K562 (cell line): ENCODE data around the gene KMT2E. TPM values are rescaled to one million over a fixed set of nuclear protein-coding genes. Genes with fewer than 3 reads are reported as not detected.
A peak's percentile ranks its signal among the peaks of the same experiment; 100 is the strongest.

Source experiments
- ATAC-seq: fragments of 200-7000 bp; cut with Tn5 transposase; 3 replicates; pipeline ENCODE4 v1.9.1; 2020; ENCODE audit warnings: moderate library complexity
- BruUV-seq: library from RNA; stranded (reverse); fragments of 400-500 nt; replicated peaks from 2 replicates; lab custom pipeline; 2021; lab: Mats Ljungman, UMichigan
- CTCF ChIA-PET: fragments of 300-600 bp; formaldehyde crosslinking; extraction: SDS; loops from one replicate; lab custom pipeline; 2021; ENCODE audit warnings: low intra/inter-chr PET ratio; lab: Yijun Ruan, JAX
- POLR2A ChIA-PET: fragments of 300-600, 350-650 bp; sonication (Branson Sonifier 250); formaldehyde crosslinking; extraction: SDS; loops from one replicate; lab custom pipeline; 2021; ENCODE audit warnings: antibody characterized with exemption, inconsistent platforms; lab: Yijun Ruan, JAX
- DNase-seq, 4 experiments: peaks; one replicate each; pipeline versions ENCODE4 v3.0.0 to v3.0.0-alpha.2; 2011 to 2018; ENCODE audit warnings: low spot score in 3 of 4, mixed read lengths in 3 of 4; ENCODE audit errors: extremely low read depth in 1 of 4
- FAIRE-seq: peaks from 2 replicates; lab custom pipeline; 2011; peaks lifted over from hg19 to GRCh38; lab: Jason Lieb, UNC
- H2AFZ ChIP-seq: 2 replicates; pipeline ENCODE4 v1.6.0; 2011; ENCODE audit warnings: low read depth, low read length, control low read depth, inconsistent platforms
- H3K27ac ChIP-seq: fragments of 200-600 bp; 3 replicates; pipeline ENCODE4 v1.8.0; 2011; ENCODE audit warnings: low read depth, mild to moderate bottlenecking, control low read depth, inconsistent platforms, low read length, moderate library complexity, mixed read lengths; ENCODE audit errors: extremely low read depth
- H3K27me3 ChIP-seq, 2 experiments: fragments of 300-600 bp in 1 of 2; 2 replicates in 1 of 2; 3 replicates in 1 of 2; pipeline versions ENCODE4 v1.6.0 to v1.8.0; 2011; ENCODE audit warnings: inconsistent platforms in 2 of 2, low read length in 2 of 2, mild to moderate bottlenecking in 1 of 2, mixed read lengths in 1 of 2, moderate library complexity in 1 of 2; ENCODE audit not compliant: control insufficient read depth in 2 of 2, insufficient read depth in 2 of 2
- H3K36me3 ChIP-seq: fragments of 300-600 bp; 3 replicates; pipeline ENCODE4 v1.8.0; 2011; ENCODE audit warnings: mild to moderate bottlenecking, low read length, inconsistent platforms; ENCODE audit not compliant: control insufficient read depth, insufficient read depth
- H3K4me1 ChIP-seq, 2 experiments: fragments of 200-600 bp in 1 of 2; replicated peaks in 1 of 2; 2 replicates in 1 of 2; 3 replicates in 1 of 2; pipeline versions ENCODE4 v1.5.1 to v1.8.0; 2011; ENCODE audit warnings: inconsistent platforms in 2 of 2, low read length in 2 of 2, mild to moderate bottlenecking in 1 of 2, mixed read lengths in 1 of 2, moderate library complexity in 1 of 2; ENCODE audit not compliant: control insufficient read depth in 2 of 2, insufficient read depth in 2 of 2
- H3K4me2 ChIP-seq: 2 replicates; pipeline ENCODE4 v1.6.1; 2011; ENCODE audit warnings: low read length, control low read depth, inconsistent platforms, mixed read lengths; ENCODE audit not compliant: insufficient read depth
- H3K4me3 ChIP-seq: fragments of 200-600 bp; sonication (generic), shearing (Covaris generic); 2 replicates; pipeline ENCODE4 v1.5.1; 2016; ENCODE audit warnings: control low read depth, inconsistent platforms
- H3K79me2 ChIP-seq: fragments of 200-600 bp; 3 replicates; pipeline ENCODE4 v1.8.0; 2011; ENCODE audit warnings: low read length, inconsistent platforms; ENCODE audit not compliant: control insufficient read depth, insufficient read depth
- H3K9ac ChIP-seq, 2 experiments: 2 replicates each; pipeline versions ENCODE4 v1.6.0 to v1.6.1; 2011; ENCODE audit warnings: low read depth in 2 of 2, low read length in 2 of 2, control low read depth in 1 of 2, inconsistent platforms in 1 of 2, mild to moderate bottlenecking in 1 of 2, mixed read lengths in 1 of 2; ENCODE audit not compliant: insufficient read depth in 1 of 2
- H3K9me1 ChIP-seq: one replicate; pipeline ENCODE4 v1.6.0; 2011; ENCODE audit warnings: inconsistent platforms, mild to moderate bottlenecking, low read length, moderate library complexity; ENCODE audit not compliant: control insufficient read depth, insufficient read depth
- H3K9me3 ChIP-seq: replicated peaks from 2 replicates; pipeline ENCODE4 v1.5.1; 2011; ENCODE audit warnings: low read depth, low read length, inconsistent platforms; ENCODE audit not compliant: control insufficient read depth, insufficient read depth
- H4K20me1 ChIP-seq: replicated peaks from 2 replicates; pipeline ENCODE4 v1.6.1; 2011; ENCODE audit warnings: low read length, inconsistent platforms, mixed read lengths; ENCODE audit not compliant: control insufficient read depth, insufficient read depth
- BCOR ChIP-seq: fragments of 450-650 bp; IDR thresholded peaks from 2 replicates; pipeline ENCODE4 v1.6.1; 2016
- CBX5 ChIP-seq: IDR thresholded peaks from 2 replicates; pipeline ENCODE4 v1.6.1; 2014; ENCODE audit warnings: low read depth, borderline replicate concordance
- FOXM1 ChIP-seq, 2 experiments: fragments of 450-650 bp in 1 of 2; sonication (generic) in 1 of 2; formaldehyde crosslinking in 1 of 2; IDR thresholded peaks; 2 replicates each; pipeline versions ENCODE4 v1.6.1 to v1.9.0; 2017 to 2022; ENCODE audit warnings: low read depth in 2 of 2, mild to moderate bottlenecking in 2 of 2, missing genetic modification reagents in 1 of 2, moderate library complexity in 1 of 2
- GATA2 ChIP-seq: sonication (generic); formaldehyde crosslinking; IDR thresholded peaks from 2 replicates; pipeline ENCODE4 v1.4.0; 2020; ENCODE audit warnings: mild to moderate bottlenecking, missing genetic modification reagents
- GATAD2B ChIP-seq: fragments of 450-650 bp; IDR thresholded peaks from 2 replicates; pipeline ENCODE4 v1.6.1; 2017; ENCODE audit warnings: mild to moderate bottlenecking, borderline replicate concordance
- HOXB6 ChIP-seq: fragments of 250-450 bp; sonication (Bioruptor Pico); IDR thresholded peaks from 2 replicates; pipeline ENCODE4 v1.5.1; 2022; ENCODE audit warnings: mild to moderate bottlenecking, borderline replicate concordance
- MAFG ChIP-seq: fragments of 450-650 bp; conservative IDR thresholded peaks from 2 replicates; pipeline ENCODE4 v1.6.1; 2016; ENCODE audit warnings: missing genetic modification characterization, missing compliant biosample characterization
- MTA3 ChIP-seq: fragments of 450-650 bp; formaldehyde crosslinking; IDR thresholded peaks from 2 replicates; pipeline ENCODE4 v1.6.1; 2017; ENCODE audit warnings: mild to moderate bottlenecking, borderline replicate concordance
- NFIC ChIP-seq: fragments of 450-650 bp; IDR thresholded peaks from 2 replicates; pipeline ENCODE4 v1.6.1; 2017; ENCODE audit warnings: mild to moderate bottlenecking, inconsistent platforms
- SLC30A9 ChIP-seq: fragments of 250-450 bp; sonication (Bioruptor Pico); IDR thresholded peaks from 2 replicates; pipeline ENCODE4 v1.8.0; 2022; ENCODE audit warnings: mild to moderate bottlenecking, moderate library complexity
- SOX6 ChIP-seq: fragments of 450-650 bp; IDR thresholded peaks from 2 replicates; pipeline ENCODE4 v1.6.1; 2014; ENCODE audit warnings: mild to moderate bottlenecking
- TAF1 ChIP-seq: IDR thresholded peaks from 2 replicates; pipeline ENCODE4 v1.6.1; 2011; ENCODE audit warnings: mild to moderate bottlenecking, low read length, moderate library complexity; ENCODE audit not compliant: insufficient read depth, control insufficient read depth, severe bottlenecking; ENCODE audit errors: extremely low read depth
- ZNF347 ChIP-seq: fragments of 450-650 bp; formaldehyde crosslinking; IDR thresholded peaks from 2 replicates; pipeline ENCODE4 v1.4.0; 2020; ENCODE audit warnings: low read depth, mild to moderate bottlenecking, moderate library complexity
- WGBS: fragments of 100-300 bp; shearing (Covaris generic); methylation state at CpG from one replicate; pipeline ENCODE4 v1.1.6; 2016; ENCODE audit warnings: low coverage, mixed read lengths; ENCODE audit not compliant: insufficient coverage; ENCODE audit errors: missing lambda C conversion rate; 5-methylcytosine and 5-hydroxymethylcytosine counted together
- in situ Hi-C: fragments of 300-500 bp; cut with MboI; formaldehyde crosslinking; loops from 4 replicates; pipeline ENCODE4 v1.15.0; 2018; ENCODE audit warnings: inconsistent platforms, mixed read lengths
- intact Hi-C: fragments of 100-400 bp; cut with micrococcal nuclease; formaldehyde crosslinking; loops from 2 replicates; pipeline ENCODE4 v1.14.2; 2022
- polyA plus RNA-seq, 8 experiments: library from polyadenylated mRNA; depleted of rRNA in 4 of 8; stranded (reverse) in 5 of 8; unstranded in 3 of 8; fragments of >200 nt; fragmentation: Nextera tagmentation in 2 of 8; fragmentation: Illumina TruSeq in 1 of 8; extraction: Ambion mirVana in 2 of 8; extraction: Trizol in 1 of 8; gene quantifications; 2 replicates each; pipeline versions ENCODE4 v1.2.1 to v1.2.3, GENCODE V29; 2011 to 2014; ENCODE audit warnings: inconsistent platforms in 1 of 8, missing spikeins in 1 of 8
- total RNA-seq, 7 experiments: library from RNA; depleted of rRNA in 6 of 7; stranded (reverse); fragments of >200 nt in 6 of 7; fragmentation: Illumina TruSeq in 2 of 7; extraction: Trizol in 2 of 7; gene quantifications; 2 replicates each; pipeline versions ENCODE4 v1.2.1 to v1.2.3, GENCODE V29; 2011 to 2021; ENCODE audit warnings: low replicate concordance in 1 of 7
- TF ChIP-seq, protein P1 (sequence below): fragments of 250-450 bp; sonication (Bioruptor Pico); IDR thresholded peaks from 2 replicates; pipeline ENCODE4 v1.8.0; 2022; ENCODE audit warnings: moderate library complexity, mild to moderate bottlenecking, inconsistent platforms
- TF ChIP-seq, protein P2 (sequence below): fragments of 250-450 bp; sonication (Bioruptor Pico); IDR thresholded peaks from 2 replicates; pipeline ENCODE4 v1.8.0; 2021; ENCODE audit warnings: mild to moderate bottlenecking, moderate library complexity
- TF ChIP-seq, protein P3 (sequence below): fragments of 450-650 bp; IDR thresholded peaks from 2 replicates; pipeline ENCODE4 v1.6.1; 2016; ENCODE audit warnings: mild to moderate bottlenecking

Gene KMT2E
- total and polyA plus RNA-seq, 9 of the 15 experiments (the other 6 are each of a cell fraction or from before 2014, with no cell fraction given): 8.9 to 55.3 (median 38.1) TPM

DNA sequence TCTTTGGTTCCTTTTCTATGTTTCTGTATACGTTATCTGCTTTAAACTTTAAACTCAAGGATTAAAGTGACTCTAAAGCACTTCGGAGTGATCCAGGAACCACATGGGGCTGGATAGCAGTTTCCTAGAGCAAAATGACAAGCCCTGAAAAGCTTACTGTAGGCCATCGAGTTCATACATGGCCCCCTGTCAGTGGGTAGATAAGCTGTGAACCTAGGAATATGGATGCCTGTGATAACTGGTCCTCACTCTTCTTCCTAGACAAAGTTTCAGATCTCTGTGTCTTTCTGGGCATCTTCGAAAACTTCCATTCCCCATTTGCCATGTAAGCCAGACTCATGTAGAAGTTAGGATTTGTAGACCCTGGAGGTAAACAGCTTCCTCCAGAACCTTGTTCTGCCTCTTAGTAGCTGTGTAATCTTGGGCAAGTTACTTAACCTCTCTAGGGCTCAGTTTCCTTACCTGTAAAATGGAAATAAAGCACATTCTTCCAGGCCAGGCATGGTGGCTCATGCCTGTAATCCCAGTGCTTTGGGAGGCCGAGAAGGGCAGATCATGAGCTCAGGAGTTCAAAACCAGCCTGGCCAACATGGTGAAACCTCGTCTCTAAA, 49.3 kb upstream of the KMT2E start:
- FAIRE-seq (peak; percentile 83), ATAC-seq (peak; percentile 68), DNase-seq (peak; percentile 63 to 84 (median 76))
- Histone ChIP-seq H3K9ac (no peak overlapping the region), H3K79me2 (no peaks in the 10 kb centered on the region), H3K4me2 (peak overlapping the region; percentile 4), H3K4me1 (peaks cover 13 to 49% of the 10 kb centered on the region in 2 experiments; a peak in 4 of 5 replicates), H3K27ac (no peak overlapping the region), H3K27me3 (no peaks in the 10 kb centered on the region), H3K9me1 (no peaks in the 10 kb centered on the region), H3K36me3 (no peaks in the 10 kb centered on the region), H2AFZ (no peak overlapping the region), H3K9me3 (no peaks in the 10 kb centered on the region), H3K4me3 (no peak overlapping the region), H4K20me1 (no peaks in the 10 kb centered on the region)
- CTCF ChIA-PET: no interaction called here
- intact Hi-C loops: loop anchor here (2.0 kb wide), 1 partner anchor 20 kb away; no protein-coding TSS in a partner anchor
- POLR2A ChIA-PET: interaction anchor here (0.6 to 1.1 kb wide), 6 partner anchors 9 to 47 kb away, joined by 3 to 6 read pairs (median 4); no protein-coding TSS in a partner anchor
- no TSS peak for BruUV-seq
- in situ Hi-C loops: no loop called here
- 23% methylated on average over 6 of the region's 6 CpGs for WGBS
- TF ChIP-seq, protein P1, sequence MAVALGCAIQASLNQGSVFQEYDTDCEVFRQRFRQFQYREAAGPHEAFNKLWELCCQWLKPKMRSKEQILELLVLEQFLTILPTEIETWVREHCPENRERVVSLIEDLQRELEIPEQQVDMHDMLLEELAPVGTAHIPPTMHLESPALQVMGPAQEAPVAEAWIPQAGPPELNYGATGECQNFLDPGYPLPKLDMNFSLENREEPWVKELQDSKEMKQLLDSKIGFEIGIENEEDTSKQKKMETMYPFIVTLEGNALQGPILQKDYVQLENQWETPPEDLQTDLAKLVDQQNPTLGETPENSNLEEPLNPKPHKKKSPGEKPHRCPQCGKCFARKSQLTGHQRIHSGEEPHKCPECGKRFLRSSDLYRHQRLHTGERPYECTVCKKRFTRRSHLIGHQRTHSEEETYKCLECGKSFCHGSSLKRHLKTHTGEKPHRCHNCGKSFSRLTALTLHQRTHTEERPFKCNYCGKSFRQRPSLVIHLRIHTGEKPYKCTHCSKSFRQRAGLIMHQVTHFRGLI: no peak
- TF ChIP-seq SLC30A9 (CRISPR knock-in tag) (no peak), MTA3 (peak; percentile 35; the same call in 1 of the 2 replicates), SOX6 (0 out of 2 replicates have a peak, but pooled peaks have one; percentile 16), BCOR (peak; percentile 93), CBX5 (no peak), GATA2 (CRISPR knock-in tag) (peak; percentile 76), TAF1 (no peak), NFIC (peak; percentile 56), GATAD2B (no peak), ZNF347 (CRISPR knock-in tag) (no peak), MAFG (no peak), FOXM1 (IDR thresholded peaks at IDR 0.05; ENCODE audit: low read depth) (peak; percentile 42; the same call in 1 of the 2 replicates), FOXM1 (CRISPR knock-in tag; IDR thresholded peaks at IDR 0.05; ENCODE audit: low read depth) (no peak), HOXB6 (no peak)
- TF ChIP-seq, protein P2, sequence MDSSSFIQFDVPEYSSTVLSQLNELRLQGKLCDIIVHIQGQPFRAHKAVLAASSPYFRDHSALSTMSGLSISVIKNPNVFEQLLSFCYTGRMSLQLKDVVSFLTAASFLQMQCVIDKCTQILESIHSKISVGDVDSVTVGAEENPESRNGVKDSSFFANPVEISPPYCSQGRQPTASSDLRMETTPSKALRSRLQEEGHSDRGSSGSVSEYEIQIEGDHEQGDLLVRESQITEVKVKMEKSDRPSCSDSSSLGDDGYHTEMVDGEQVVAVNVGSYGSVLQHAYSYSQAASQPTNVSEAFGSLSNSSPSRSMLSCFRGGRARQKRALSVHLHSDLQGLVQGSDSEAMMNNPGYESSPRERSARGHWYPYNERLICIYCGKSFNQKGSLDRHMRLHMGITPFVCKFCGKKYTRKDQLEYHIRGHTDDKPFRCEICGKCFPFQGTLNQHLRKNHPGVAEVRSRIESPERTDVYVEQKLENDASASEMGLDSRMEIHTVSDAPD: no peak
- TF ChIP-seq, protein P3, sequence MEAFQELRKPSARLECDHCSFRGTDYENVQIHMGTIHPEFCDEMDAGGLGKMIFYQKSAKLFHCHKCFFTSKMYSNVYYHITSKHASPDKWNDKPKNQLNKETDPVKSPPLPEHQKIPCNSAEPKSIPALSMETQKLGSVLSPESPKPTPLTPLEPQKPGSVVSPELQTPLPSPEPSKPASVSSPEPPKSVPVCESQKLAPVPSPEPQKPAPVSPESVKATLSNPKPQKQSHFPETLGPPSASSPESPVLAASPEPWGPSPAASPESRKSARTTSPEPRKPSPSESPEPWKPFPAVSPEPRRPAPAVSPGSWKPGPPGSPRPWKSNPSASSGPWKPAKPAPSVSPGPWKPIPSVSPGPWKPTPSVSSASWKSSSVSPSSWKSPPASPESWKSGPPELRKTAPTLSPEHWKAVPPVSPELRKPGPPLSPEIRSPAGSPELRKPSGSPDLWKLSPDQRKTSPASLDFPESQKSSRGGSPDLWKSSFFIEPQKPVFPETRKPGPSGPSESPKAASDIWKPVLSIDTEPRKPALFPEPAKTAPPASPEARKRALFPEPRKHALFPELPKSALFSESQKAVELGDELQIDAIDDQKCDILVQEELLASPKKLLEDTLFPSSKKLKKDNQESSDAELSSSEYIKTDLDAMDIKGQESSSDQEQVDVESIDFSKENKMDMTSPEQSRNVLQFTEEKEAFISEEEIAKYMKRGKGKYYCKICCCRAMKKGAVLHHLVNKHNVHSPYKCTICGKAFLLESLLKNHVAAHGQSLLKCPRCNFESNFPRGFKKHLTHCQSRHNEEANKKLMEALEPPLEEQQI: 0 out of 2 replicates have a peak, but pooled peaks have one; percentile 17
